ENCODE measurements around the gene MDM2.
"Not testable (repeated sequence)": the region's sequence is repeated elsewhere in the genome, so short reads cannot be mapped to it uniquely, and the experiment has no call there.

GRCh38 chr12:68802372-68802745 lies 5.6 kb upstream of the MDM2 start:
- not testable (repeated sequence) for TF ChIP-seq CTCF, EP300 (IDR thresholded peaks at IDR 0.05)

Data from tibial nerve (tissue), 4 donors.